HG02885 (cell line): ENCODE measurements around the gene F8A1.
A peak's percentile ranks its signal among the peaks of the same experiment; 100 is the strongest.
"Not testable (repeated sequence)": the region's sequence is repeated elsewhere in the genome, so short reads cannot be mapped to it uniquely, and the experiment has no call there.

Source experiments
- ATAC-seq: cut with Tn5 transposase; IDR thresholded peaks from one replicate; pipeline ENCODE4 v1.9.1; 2021; ENCODE audit warnings: mild to moderate bottlenecking; ENCODE audit not compliant: unreplicated experiment, poor library complexity

Gene F8A1

DNA sequence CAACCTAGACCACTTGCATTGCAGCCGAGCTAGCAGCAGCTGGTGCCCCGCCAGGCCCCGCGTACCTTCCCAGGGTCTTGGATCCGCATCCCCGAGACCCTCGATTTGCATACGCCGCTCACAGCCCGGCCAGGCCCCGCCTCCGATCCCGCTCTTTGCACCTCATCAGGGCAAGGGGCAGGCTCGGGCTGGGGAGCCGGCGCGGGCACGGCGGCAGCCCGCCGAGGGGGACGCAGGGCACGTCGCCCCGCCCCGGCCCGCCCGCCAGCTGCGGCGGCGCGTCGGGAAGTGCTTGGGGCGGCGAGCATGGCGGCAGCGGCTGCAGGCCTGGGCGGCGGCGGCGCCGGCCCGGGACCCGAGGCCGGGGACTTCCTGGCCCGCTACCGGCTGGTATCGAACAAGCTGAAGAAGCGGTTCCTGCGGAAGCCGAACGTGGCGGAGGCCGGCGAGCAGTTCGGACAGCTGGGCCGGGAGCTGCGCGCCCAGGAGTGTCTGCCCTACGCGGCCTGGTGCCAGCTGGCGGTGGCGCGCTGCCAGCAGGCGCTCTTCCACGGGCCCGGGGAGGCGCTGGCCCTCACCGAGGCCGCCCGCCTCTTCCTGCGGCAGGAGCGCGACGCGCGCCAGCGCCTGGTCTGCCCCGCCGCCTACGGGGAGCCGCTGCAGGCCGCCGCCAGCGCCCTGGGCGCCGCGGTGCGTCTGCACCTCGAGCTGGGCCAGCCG, at the start of gene F8A1:
Gene F8A1, plus strand, starts transcription at position 287 of the 720 bp plus-strand sequence. Its CDS starts 20 bp downstream, at position 307.
- peak; percentile 62 for ATAC-seq

DNA sequence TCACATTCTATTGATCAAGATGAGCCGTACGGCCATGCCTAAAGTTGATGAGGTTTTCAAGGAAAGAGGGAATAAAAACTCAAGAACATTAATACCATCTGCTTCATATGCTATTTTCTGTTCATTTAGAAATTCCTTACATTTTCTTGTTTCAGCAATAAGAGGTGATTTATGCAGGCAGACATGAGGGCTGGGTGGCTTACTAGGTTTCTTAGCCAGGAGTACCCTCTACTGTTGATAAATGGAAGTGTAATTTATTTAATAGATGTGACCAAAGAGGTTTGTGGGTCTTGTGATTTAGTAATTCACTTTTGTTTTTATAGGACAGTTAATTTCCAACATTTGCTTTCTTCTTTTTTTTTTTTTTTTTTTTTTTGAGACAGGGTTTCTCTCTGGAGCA, 45.3 kb upstream of the F8A1 start:
- ATAC-seq = no peak

DNA sequence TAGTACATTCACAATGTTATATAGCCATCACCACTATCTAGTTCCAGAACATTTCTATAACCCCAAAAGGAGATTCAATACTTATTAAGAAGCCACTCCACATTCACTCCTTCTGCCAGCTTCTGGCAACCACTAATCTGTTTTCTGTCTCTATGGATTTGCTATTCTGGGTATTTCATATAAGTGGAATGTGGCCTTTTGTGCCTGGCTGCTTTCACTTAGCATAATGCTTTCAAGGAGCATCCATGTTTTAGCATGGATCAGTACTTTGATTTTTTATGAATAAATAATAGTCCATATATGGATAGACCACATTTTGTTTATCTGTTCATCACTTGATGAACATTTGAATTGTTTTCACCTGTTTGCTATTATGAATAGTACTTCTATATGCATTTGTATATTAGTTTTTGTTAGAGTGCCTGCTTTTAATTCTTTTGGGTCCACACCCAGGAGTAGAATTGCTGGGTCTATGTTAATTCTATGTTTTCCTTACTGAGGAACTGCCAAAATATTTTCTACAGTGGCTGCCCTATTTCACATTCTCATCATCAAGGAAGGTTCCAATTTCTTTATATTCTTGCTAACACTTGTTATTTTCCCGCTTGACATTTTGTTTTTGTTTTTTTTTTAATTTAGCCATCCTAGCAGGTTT, 35.1 kb upstream of the F8A1 start:
- ATAC-seq = no peak

DNA sequence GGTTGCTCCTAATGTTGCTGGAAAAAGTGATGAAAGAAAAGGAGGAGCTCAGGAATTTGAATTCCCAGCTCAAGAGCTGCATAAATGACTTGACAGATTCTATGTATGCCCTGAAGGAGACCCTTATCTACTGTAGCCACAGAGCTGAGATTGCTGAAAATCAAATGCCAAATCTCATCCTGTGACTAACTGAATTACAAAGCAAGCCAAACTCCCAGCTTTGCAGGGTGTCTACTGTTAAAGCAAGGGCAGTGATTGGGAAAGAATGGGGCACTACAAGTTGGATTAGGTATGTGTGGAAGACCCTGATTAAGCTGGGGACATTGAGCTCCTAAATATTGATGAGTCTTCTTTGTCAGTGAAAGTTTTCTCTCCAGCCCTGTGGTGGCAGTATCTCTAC, 30.9 kb upstream of the F8A1 start:
- ATAC-seq = no peak

- not testable (repeated sequence) for ATAC-seq
Measured at GRCh38 chrX:154868522-154868921, 17.6 kb upstream of the F8A1 start.

- ATAC-seq = no peak
Measured at GRCh38 chrX:154873329-154873728, 12.8 kb upstream of the F8A1 start.

- not testable (repeated sequence) for ATAC-seq
Measured at GRCh38 chrX:154884069-154884468, 2.1 kb upstream of the F8A1 start.

DNA sequence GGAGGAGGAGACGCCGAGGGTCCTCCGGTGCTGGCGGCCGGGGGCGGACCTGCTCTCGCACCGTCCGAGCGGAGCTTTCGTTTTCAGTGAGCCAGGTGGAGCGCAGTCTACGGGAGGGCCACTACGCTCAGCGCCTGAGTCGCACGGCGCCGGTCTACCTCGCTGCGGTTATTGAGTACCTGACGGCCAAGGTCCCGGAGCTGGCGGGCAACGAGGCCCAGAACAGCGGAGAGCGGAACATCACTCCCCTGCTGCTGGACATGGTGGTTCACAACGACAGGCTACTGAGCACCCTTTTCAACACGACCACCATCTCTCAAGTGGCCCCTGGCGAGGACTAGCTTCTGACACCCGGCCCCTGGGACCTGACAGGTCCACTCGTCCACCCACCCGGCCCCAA, 1.1 kb upstream of the F8A1 start:
- ATAC-seq = not testable (repeated sequence)

GRCh38 chrX:154885549-154885948, 606 bp upstream of the F8A1 start:
- not testable (repeated sequence) for ATAC-seq

- peak; percentile 52 for ATAC-seq
Measured at GRCh38 chrX:154886789-154887221, 650 bp downstream of the F8A1 start.

GRCh38 chrX:154890990-154891639, 5.0 kb downstream of the F8A1 start:
- no peak for ATAC-seq

DNA sequence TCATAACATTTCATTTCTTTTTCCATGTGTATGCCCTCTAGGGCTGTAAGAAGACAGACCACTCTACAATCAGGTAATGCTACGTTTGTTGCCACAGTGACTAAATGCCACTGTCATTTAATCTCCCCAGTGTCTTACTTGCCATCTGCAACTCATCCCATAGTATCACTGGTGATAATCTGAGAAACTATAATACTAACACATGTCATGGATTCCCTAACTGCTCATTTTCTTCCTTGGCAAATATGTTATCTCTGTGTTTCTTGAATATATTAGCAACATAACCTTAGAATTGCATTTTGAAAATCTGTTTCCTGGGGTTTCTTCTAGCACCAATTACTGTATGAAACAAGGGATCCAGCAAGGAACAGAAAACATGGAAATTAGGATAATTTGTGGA, 6.1 kb downstream of the F8A1 start:
- no peak for ATAC-seq

- ATAC-seq = no peak
Measured at GRCh38 chrX:154900323-154900722, 14.2 kb downstream of the F8A1 start.

DNA sequence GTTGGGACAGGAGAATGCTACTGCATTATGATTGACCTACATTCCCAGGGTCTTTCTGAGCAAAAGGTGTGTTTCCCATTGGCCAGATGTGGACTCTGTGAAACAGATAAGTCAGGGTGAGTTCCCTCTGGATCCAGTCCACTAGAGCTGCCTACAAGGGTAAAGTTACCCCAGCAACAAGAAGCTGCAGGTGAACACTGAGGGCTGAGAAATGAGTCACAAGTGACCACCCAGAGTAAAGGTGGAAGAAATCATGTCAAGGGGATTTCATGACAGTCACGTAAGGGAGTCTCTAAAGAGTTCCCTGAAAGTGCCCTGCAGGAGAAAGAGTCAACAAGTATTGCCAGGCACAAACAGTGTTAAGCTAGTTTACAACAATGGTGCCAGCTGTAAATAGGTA, 16.3 kb downstream of the F8A1 start:
- no peak for ATAC-seq

- ATAC-seq = no peak
Measured at GRCh38 chrX:154908821-154909220, 22.7 kb downstream of the F8A1 start.

- ATAC-seq = not testable (repeated sequence)
Measured at GRCh38 chrX:154910048-154910447, 23.9 kb downstream of the F8A1 start.

DNA sequence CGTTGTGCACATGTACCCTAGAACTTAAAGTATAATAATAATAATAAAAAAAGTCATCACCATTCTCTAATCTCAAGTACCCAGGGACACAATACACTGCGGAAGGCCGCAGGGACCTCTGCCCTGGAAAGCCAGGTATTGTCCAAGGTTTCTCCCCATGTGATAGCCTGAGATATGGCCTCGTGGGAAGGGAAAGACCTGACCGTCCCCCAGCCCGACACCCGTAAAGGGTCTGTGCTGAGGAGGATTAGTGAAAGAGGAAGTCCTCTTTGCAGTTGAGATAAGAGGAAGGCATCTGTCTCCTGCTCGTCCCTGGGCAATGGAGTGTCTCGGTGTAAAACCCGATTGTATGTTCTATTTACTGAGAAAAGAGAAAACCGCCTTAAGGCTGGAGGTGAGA, 24.4 kb downstream of the F8A1 start:
- not testable (repeated sequence) for ATAC-seq

- ATAC-seq = no peak
Measured at GRCh38 chrX:154914052-154914451, 27.9 kb downstream of the F8A1 start.

- peak; percentile 72 for ATAC-seq
Measured at GRCh38 chrX:154918060-154918483, 31.9 kb downstream of the F8A1 start.

DNA sequence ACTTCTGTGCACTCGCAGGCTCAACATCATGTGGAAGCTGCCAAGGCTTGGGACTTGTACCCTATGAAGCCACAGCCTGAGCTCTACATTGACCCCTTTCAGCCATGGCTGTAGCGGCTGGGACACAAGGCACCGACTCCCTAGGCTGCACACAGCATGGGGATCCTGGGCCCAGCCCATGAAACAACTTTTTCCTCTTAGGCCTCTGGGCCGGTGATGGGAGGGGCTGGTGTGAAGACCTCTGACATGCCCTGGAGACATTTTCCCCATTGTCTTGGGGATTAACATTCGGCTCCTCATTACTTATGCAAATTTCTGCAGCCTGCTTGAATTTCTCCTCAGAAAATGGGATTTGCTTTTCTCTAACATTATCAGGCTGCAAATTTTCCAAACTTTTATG, 38.6 kb downstream of the F8A1 start:
- not testable (repeated sequence) for ATAC-seq
